Smooth muscle cell (in vitro differentiated cells): ENCODE measurements around the gene NOS3. TPM values are rescaled to one million over a fixed set of nuclear protein-coding genes. Genes with fewer than 3 reads are reported as not detected.

Experiments used
- DNase-seq: peaks from one replicate; lab custom pipeline; 2025; ENCODE audit not compliant: unreplicated experiment; lab: John Stamatoyannopoulos, UW
- H2AFZ ChIP-seq: fragments of 200-600 bp; sonication (generic); 2 replicates; pipeline ENCODE4 v1.6.0; 2016; ENCODE audit warnings: antibody characterized with exemption, low read depth, mild to moderate bottlenecking
- H3F3A ChIP-seq: fragments of 200-600 bp; sonication (generic); 2 replicates; pipeline ENCODE4 v1.6.0; 2017; ENCODE audit warnings: antibody characterized with exemption, low read depth
- H3K27ac ChIP-seq: fragments of 200-600 bp; sonication (generic); 2 replicates; pipeline ENCODE4 v1.5.1; 2016; ENCODE audit warnings: low read depth, mild to moderate bottlenecking
- H3K27me3 ChIP-seq: fragments of 200-600 bp; sonication (generic); 2 replicates; pipeline ENCODE4 v1.6.1; 2016; ENCODE audit warnings: low read depth, mild to moderate bottlenecking
- H3K36me3 ChIP-seq: fragments of 200-600 bp; sonication (generic); 2 replicates; pipeline ENCODE4 v1.5.1; 2016; ENCODE audit warnings: low read depth
- H3K4me1 ChIP-seq: fragments of 200-600 bp; sonication (generic); 2 replicates; pipeline ENCODE4 v1.5.1; 2016; ENCODE audit warnings: low read depth
- H3K4me2 ChIP-seq: fragments of 200-600 bp; sonication (generic); 2 replicates; pipeline ENCODE4 v1.6.0; 2016; ENCODE audit warnings: mild to moderate bottlenecking
- H3K4me3 ChIP-seq: fragments of 200-600 bp; sonication (generic); 2 replicates; pipeline ENCODE4 v1.5.1; 2016; ENCODE audit warnings: mild to moderate bottlenecking
- H3K79me2 ChIP-seq: fragments of 200-600 bp; sonication (generic); 2 replicates; pipeline ENCODE4 v1.6.0; 2016; ENCODE audit warnings: low read depth, mild to moderate bottlenecking
- H3K9ac ChIP-seq: fragments of 200-600 bp; sonication (generic); 2 replicates; pipeline ENCODE4 v1.6.0; 2016; ENCODE audit warnings: low read depth
- H3K9me3 ChIP-seq: fragments of 200-600 bp; sonication (generic); replicated peaks from 2 replicates; pipeline ENCODE4 v1.5.1; 2016; ENCODE audit warnings: low read depth
- H4K20me1 ChIP-seq: fragments of 200-600 bp; sonication (generic); 2 replicates; pipeline ENCODE4 v1.6.0; 2016; ENCODE audit warnings: low read depth
- WGBS: methylation state at CpG from one replicate; pipeline ENCODE4 v1.1.7; 2016; ENCODE audit warnings: low lambda C conversion rate; 5-methylcytosine and 5-hydroxymethylcytosine counted together
- polyA plus RNA-seq: library from polyadenylated mRNA; unstranded; fragments of >200 nt; fragmentation: Nextera tagmentation; extraction: Ambion mirVana; gene quantifications from 2 replicates; pipeline ENCODE4 v1.2.1, GENCODE V29; 2016
- total RNA-seq: library from RNA; depleted of rRNA; stranded (reverse); fragments of >200 nt; gene quantifications from 2 replicates; pipeline ENCODE4 v1.2.3, GENCODE V29; 2014
- TF ChIP-seq, protein P1 (sequence below): fragments of 200-600 bp; sonication (generic); IDR thresholded peaks from 2 replicates; pipeline ENCODE4 v1.5.1; 2017; ENCODE audit warnings: borderline replicate concordance, mild to moderate bottlenecking, antibody characterized with exemption; ENCODE audit not compliant: insufficient read depth, poor library complexity, severe bottlenecking

NOS3 gene
- total and polyA plus RNA-seq, 2 experiments from 2014 or later: 3.4 to 11.7 TPM

DNA sequence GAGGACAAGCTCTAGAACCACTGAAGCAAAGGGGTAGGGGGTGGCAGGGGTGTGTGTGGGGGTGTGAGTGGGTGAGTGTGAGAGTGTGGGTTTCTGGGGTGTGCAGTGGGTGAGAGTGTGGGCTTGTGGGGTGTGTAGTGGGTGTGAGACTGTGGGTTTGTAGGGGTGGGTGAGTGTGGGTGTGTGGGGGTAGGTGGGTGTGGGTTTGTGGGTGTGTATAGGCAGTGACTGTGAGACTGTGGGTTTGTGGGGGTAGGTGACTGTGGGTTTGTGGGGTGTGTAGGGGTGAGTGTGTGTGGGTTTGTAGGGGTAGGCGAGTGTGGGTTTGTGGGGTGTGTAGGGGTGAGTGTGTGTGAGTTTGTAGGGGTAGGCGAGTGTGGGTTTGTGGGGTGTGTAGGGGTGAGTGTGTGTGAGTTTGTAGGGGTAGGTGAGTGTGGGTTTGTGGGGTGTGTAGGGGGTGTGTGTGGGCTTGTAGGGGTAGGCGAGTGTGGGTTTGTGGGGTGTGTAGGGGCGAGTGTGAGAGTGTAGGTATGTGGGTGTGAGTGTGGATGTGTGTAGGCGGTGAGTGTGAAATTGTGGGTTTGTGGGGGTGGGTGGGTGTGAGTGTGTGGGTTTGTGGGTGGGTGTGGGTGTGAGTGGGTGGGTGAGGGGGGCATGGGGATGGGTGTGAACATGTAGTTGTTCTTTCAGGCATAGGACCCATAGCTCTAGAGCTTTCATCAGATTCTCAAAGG lies 8.8 kb downstream of the NOS3 start:
- Histone ChIP-seq H3K36me3 (no peaks in the 10 kb centered on the region), H3K4me1 (no peaks in the 10 kb centered on the region), H3K27me3 (no peaks in the 10 kb centered on the region), H2AFZ (no peak overlapping the region), H3K4me2 (no peak overlapping the region), H3F3A (no peaks in the 10 kb centered on the region), H3K27ac (no peak overlapping the region), H3K4me3 (no peak overlapping the region), H3K9ac (no peak overlapping the region), H4K20me1 (no peaks in the 10 kb centered on the region), H3K9me3 (no peaks in the 10 kb centered on the region), H3K79me2 (no peaks in the 10 kb centered on the region)
- TF ChIP-seq, protein P1, sequence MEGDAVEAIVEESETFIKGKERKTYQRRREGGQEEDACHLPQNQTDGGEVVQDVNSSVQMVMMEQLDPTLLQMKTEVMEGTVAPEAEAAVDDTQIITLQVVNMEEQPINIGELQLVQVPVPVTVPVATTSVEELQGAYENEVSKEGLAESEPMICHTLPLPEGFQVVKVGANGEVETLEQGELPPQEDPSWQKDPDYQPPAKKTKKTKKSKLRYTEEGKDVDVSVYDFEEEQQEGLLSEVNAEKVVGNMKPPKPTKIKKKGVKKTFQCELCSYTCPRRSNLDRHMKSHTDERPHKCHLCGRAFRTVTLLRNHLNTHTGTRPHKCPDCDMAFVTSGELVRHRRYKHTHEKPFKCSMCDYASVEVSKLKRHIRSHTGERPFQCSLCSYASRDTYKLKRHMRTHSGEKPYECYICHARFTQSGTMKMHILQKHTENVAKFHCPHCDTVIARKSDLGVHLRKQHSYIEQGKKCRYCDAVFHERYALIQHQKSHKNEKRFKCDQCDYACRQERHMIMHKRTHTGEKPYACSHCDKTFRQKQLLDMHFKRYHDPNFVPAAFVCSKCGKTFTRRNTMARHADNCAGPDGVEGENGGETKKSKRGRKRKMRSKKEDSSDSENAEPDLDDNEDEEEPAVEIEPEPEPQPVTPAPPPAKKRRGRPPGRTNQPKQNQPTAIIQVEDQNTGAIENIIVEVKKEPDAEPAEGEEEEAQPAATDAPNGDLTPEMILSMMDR: no peak
- no peak for DNase-seq
- WGBS: no CpG with 5 or more reads among the region's 5 CpGs

DNA sequence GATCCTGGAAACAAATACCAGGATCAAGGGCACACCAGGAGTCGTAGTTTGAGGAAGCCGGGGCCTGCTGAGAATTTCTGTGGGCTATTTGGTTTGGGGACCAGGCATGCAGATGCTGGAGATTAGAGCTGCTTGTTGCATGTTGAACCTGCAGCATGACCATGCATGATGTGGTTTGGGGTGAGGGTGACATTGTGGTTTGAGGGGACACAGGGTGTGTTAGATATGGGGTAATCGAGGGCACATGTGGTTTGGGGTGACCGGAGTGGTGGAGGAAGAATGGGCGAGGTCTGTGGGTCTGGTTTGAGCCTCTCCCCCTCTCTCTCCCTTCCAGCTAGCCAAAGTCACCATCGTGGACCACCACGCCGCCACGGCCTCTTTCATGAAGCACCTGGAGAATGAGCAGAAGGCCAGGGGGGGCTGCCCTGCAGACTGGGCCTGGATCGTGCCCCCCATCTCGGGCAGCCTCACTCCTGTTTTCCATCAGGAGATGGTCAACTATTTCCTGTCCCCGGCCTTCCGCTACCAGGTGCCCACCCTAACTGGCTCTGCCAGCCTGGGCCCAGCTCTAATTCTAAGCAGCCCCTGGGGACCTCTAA lies 10.2 kb downstream of the NOS3 start:
- H3F3A ChIP-seq: no peaks in the 10 kb centered on the region
- DNase-seq: no peak
- no peaks in the 10 kb centered on the region for H4K20me1 ChIP-seq
- WGBS: 98% methylated on average over 13 of the region's 13 CpGs
- no peak overlapping the region for H2AFZ ChIP-seq
- no peak overlapping the region for H3K27ac ChIP-seq
- no peak overlapping the region for H3K9ac ChIP-seq
- H3K4me1 ChIP-seq: no peaks in the 10 kb centered on the region
- H3K36me3 ChIP-seq: no peaks in the 10 kb centered on the region
- H3K9me3 ChIP-seq: no peaks in the 10 kb centered on the region
- no peak overlapping the region for H3K4me3 ChIP-seq
- TF ChIP-seq, protein P1: no peak
- no peaks in the 10 kb centered on the region for H3K79me2 ChIP-seq
- no peaks in the 10 kb centered on the region for H3K27me3 ChIP-seq
- H3K4me2 ChIP-seq: no peak overlapping the region

DNA sequence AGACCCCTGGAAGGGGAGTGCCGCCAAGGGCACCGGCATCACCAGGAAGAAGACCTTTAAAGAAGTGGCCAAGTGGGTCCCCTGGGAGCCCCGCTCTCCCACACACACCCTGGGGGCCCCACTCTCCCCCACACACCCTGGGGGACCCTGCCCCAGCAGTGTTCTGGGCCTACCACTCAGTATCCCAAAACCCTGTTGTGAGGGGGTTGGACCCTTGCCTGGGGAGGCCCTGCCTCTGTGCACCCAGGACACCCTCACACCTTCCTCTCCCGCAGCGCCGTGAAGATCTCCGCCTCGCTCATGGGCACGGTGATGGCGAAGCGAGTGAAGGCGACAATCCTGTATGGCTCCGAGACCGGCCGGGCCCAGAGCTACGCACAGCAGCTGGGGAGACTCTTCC lies 10.7 kb downstream of the NOS3 start:
- H3K27ac ChIP-seq: no peak overlapping the region
- H3F3A ChIP-seq: no peaks in the 10 kb centered on the region
- no peaks in the 10 kb centered on the region for H3K9me3 ChIP-seq
- H3K4me1 ChIP-seq: no peaks in the 10 kb centered on the region
- no peaks in the 10 kb centered on the region for H3K27me3 ChIP-seq
- no peak overlapping the region for H3K4me3 ChIP-seq
- no peak overlapping the region for H2AFZ ChIP-seq
- no peak for DNase-seq
- no peak overlapping the region for H3K9ac ChIP-seq
- no peaks in the 10 kb centered on the region for H3K79me2 ChIP-seq
- 97% methylated on average over 16 of the region's 16 CpGs for WGBS
- H3K36me3 ChIP-seq: no peaks in the 10 kb centered on the region
- TF ChIP-seq, protein P1: no peak
- no peaks in the 10 kb centered on the region for H4K20me1 ChIP-seq
- no peak overlapping the region for H3K4me2 ChIP-seq
